Activated B cell treated with CpG ODN at 0.5 μM for 24 hours (primary cell): ENCODE measurements around the gene PI3. TPM values are rescaled to one million over a fixed set of nuclear protein-coding genes. Genes with fewer than 3 reads are reported as not detected.

Experiments
- ATAC-seq: fragments of 200-7000 bp; cut with Tn5 transposase; one replicate; pipeline ENCODE4 v1.10.0; 2021; ENCODE audit warnings: low read depth, mild to moderate bottlenecking, moderate library complexity
- CTCF ChIA-PET: fragments of 350-600 bp; sonication (Branson Sonifier 250); formaldehyde crosslinking; loops from one replicate; lab custom pipeline; 2021; ENCODE audit warnings: antibody characterized with exemption; lab: Charles Lee
- POLR2A ChIA-PET: fragments of 350-600 bp; sonication (Branson Sonifier 250); formaldehyde crosslinking; loops from one replicate; lab custom pipeline; 2021; ENCODE audit warnings: antibody characterized with exemption; lab: Charles Lee
- DNase-seq: peaks from one replicate; pipeline ENCODE4 v3.0.0; 2022
- H3K27ac Mint-ChIP-seq: one replicate; pipeline ENCODE4 v1.8.0; 2020; ENCODE audit warnings: mixed read lengths
- H3K27me3 Mint-ChIP-seq: one replicate; pipeline ENCODE4 v1.8.0; 2021; ENCODE audit warnings: mixed read lengths
- H3K36me3 Mint-ChIP-seq: one replicate; pipeline ENCODE4 v1.8.0; 2021; ENCODE audit warnings: low read depth, mixed read lengths
- H3K4me1 Mint-ChIP-seq: one replicate; pipeline ENCODE4 v1.8.0; 2021; ENCODE audit warnings: mixed read lengths
- H3K4me3 Mint-ChIP-seq: one replicate; pipeline ENCODE4 v1.8.0; 2020; ENCODE audit warnings: mild to moderate bottlenecking, mixed read lengths
- H3K9me3 Mint-ChIP-seq: one replicate; pipeline ENCODE4 v1.8.0; 2020; ENCODE audit warnings: mixed read lengths
- intact Hi-C: fragments of 100-400 bp; cut with micrococcal nuclease; formaldehyde crosslinking; loops from one replicate; pipeline ENCODE4 v1.15.1; 2024
- total RNA-seq: library from RNA; stranded (reverse); gene quantifications from 2 replicates; pipeline ENCODE4 v1.2.3, GENCODE V29; 2022
- TF ChIP-seq, protein P1 (sequence below): fragments of 200-600 bp; IDR thresholded peaks from one replicate; pipeline ENCODE4 v1.8.0; 2022; ENCODE audit warnings: antibody characterized with exemption, mild to moderate bottlenecking

The PI3 gene
- total RNA-seq, 1 donor from 2014 or later, result not detected

DNA sequence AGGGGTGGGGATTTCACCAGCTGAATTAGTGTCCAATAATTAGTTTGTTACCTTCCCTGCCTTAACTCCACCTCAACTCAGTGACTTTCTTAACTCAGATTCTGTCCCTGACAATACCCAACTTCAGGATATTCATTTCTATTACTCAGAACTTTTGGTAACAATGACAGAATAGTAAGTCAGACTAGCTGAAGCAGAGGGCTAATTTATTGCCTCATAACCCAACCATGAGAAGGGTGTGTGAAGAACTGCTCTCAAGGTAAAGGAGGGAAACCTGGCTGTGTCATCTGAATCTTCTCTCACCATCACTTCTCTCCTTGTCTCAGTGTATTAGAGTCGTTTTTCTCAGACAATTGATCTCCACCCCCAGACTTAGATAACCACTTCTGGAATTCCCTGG lies 1.2 kb upstream of the PI3 start:
- Mint-ChIP-seq H3K27ac (no peak overlapping the region), H3K27me3 (peaks cover 22% of the 10 kb centered on the region), H3K4me3 (no peak overlapping the region), H3K4me1 (no peaks in the 10 kb centered on the region), H3K36me3 (no peaks in the 10 kb centered on the region), H3K9me3 (peaks cover 4% of the 10 kb centered on the region)
- TF ChIP-seq, protein P1, sequence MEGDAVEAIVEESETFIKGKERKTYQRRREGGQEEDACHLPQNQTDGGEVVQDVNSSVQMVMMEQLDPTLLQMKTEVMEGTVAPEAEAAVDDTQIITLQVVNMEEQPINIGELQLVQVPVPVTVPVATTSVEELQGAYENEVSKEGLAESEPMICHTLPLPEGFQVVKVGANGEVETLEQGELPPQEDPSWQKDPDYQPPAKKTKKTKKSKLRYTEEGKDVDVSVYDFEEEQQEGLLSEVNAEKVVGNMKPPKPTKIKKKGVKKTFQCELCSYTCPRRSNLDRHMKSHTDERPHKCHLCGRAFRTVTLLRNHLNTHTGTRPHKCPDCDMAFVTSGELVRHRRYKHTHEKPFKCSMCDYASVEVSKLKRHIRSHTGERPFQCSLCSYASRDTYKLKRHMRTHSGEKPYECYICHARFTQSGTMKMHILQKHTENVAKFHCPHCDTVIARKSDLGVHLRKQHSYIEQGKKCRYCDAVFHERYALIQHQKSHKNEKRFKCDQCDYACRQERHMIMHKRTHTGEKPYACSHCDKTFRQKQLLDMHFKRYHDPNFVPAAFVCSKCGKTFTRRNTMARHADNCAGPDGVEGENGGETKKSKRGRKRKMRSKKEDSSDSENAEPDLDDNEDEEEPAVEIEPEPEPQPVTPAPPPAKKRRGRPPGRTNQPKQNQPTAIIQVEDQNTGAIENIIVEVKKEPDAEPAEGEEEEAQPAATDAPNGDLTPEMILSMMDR, result no peak
- ATAC-seq, result no peak
- DNase-seq, result no peak
- intact Hi-C loops, result no loop called here
- ChIA-PET POLR2A (no interaction called here), CTCF (no interaction called here)

DNA sequence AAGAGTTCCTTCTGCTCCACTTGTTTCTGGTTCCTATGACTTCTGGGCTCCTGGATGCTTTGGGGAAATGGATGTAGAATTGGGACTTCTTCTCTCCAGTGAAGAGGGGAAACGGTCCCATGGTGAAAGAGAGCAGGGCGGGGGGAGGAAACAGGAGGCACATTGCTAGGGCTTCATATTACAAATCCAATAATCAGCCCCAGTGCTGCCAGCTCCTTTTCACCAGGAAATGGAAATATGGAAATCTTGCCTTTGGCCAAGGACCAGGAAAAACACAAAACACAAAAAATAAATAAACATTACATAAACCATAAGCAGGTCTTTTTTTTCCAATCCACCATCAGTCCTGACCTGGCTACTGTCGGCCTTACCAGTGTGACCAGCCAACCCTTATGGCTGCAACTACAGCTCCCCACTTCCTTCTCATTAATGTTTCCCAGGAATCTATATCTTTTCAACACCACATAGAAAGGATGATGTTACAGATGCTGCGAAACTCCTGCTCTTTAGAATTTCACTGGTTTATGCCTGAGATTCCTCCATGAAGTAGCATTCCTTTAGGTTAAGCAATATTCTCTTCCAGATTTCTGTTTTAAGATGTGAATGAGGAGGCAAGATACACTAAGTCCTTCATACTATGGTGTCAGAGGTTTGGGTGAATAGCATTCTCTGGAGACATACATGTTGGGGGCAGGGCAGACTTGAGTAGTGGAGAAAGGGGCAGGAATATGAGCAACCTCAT lies 2.0 kb downstream of the PI3 start:
- TF ChIP-seq, protein P1, result no peak
- H3K36me3 Mint-ChIP-seq, result no peaks in the 10 kb centered on the region
- no peak overlapping the region for H3K27ac Mint-ChIP-seq
- intact Hi-C loops, result no loop called here
- POLR2A ChIA-PET, result no interaction called here
- H3K4me3 Mint-ChIP-seq, result no peak overlapping the region
- DNase-seq (no peak), ATAC-seq (no peak)
- no peaks in the 10 kb centered on the region for H3K9me3 Mint-ChIP-seq
- no peaks in the 10 kb centered on the region for H3K4me1 Mint-ChIP-seq
- CTCF ChIA-PET, result no interaction called here
- H3K27me3 Mint-ChIP-seq, result peaks cover 17% of the 10 kb centered on the region

DNA sequence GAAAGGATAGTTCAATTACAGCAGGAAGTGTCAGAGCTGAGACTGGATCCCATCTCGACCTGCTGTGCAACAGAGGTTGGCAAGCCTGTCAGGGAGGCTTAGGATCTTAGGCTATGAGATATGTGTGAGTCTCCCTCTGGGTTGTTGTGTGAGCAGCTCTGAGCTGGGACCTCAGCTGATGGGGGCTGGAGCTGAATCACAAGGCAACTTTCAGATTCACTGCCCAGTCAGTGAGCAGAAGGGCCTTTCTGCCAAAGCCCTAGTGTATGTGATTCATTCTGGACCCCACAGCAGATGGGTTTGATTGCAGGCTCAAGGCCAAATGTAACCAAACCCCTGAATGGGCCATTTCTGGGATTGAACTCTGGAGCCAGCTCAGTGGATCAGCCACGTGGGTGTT lies 4.5 kb downstream of the PI3 start:
- ATAC-seq, result no peak
- POLR2A ChIA-PET, result no interaction called here
- CTCF ChIA-PET, result no interaction called here
- Mint-ChIP-seq H3K27ac (no peak overlapping the region), H3K4me3 (no peak overlapping the region), H3K27me3 (peaks cover 14% of the 10 kb centered on the region), H3K36me3 (no peaks in the 10 kb centered on the region), H3K9me3 (no peaks in the 10 kb centered on the region), H3K4me1 (no peaks in the 10 kb centered on the region)
- intact Hi-C loops, result no loop called here
- no peak for DNase-seq
- TF ChIP-seq, protein P1, result no peak

DNA sequence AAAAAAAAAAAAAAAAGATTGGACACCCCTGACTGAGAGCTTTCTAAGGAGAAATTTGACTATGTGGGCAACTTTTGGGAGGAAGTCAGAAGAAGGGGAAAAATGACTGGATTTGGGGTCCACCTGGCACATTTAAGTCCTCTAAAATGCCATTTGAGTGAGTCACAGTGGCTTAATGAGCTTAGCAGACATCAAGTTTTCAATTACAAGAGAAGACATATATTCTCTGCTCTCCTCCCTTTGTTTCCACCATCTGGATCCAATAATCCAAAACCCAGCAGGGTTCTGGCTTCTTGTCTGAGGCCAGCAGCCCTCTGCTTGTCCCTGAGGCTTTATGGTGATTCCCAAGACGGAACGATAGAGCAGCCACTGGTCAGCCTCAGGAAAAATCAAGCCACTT lies 6.9 kb downstream of the PI3 start:
- DNase-seq (no peak), ATAC-seq (no peak)
- Mint-ChIP-seq H3K27ac (no peak overlapping the region), H3K4me1 (no peaks in the 10 kb centered on the region), H3K9me3 (no peaks in the 10 kb centered on the region), H3K27me3 (peaks cover 10% of the 10 kb centered on the region), H3K36me3 (no peaks in the 10 kb centered on the region), H3K4me3 (no peak overlapping the region)
- CTCF ChIA-PET, result no interaction called here
- intact Hi-C loops, result no loop called here
- POLR2A ChIA-PET, result no interaction called here
- TF ChIP-seq, protein P1, result no peak

DNA sequence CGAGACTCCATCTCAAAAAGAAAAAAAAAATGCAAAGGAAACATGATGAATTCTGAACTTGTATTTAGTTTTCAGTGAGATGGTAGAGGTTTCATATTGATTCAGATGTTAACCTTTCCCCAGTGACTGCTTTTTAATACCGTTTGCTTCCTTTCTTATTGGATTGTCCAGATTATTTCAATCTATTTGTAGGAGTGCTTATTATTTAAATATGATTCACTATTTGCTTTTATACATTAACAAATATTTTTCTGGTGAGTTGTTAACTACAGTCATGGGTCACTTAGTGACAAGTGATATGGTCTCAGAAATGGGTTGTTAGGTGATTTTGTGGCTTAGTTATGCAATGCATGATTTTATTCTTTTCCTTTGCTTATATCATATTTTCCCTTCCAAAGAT lies 8.4 kb downstream of the PI3 start:
- Mint-ChIP-seq H3K27ac (no peak overlapping the region), H3K4me1 (no peaks in the 10 kb centered on the region), H3K36me3 (no peaks in the 10 kb centered on the region), H3K27me3 (peaks cover 5% of the 10 kb centered on the region), H3K9me3 (no peaks in the 10 kb centered on the region), H3K4me3 (no peak overlapping the region)
- ChIA-PET CTCF (no interaction called here), POLR2A (no interaction called here)
- TF ChIP-seq, protein P1, result no peak
- DNase-seq, result no peak
- intact Hi-C loops, result no loop called here
- ATAC-seq, result no peak
